T-helper 2 cell treated with Interferon-gamma antibody and Interleukin-4, amounts not matched to agents 100 ng/mL and 5 ng/mL, for 36 hours (primary cell): Measurements from ENCODE around the gene FLNB. TPM values are rescaled to one million over a fixed set of nuclear protein-coding genes. Genes with fewer than 3 reads are reported as not detected.

Experiments used
- intact Hi-C: fragments of 100-400 bp; cut with micrococcal nuclease; formaldehyde crosslinking; loops from one replicate; pipeline ENCODE4 v1.15.1; 2023
- total RNA-seq: library from RNA; stranded (reverse); gene quantifications from 2 replicates; pipeline ENCODE4 v1.2.3, GENCODE V29; 2022

FLNB gene
- total RNA-seq, 1 donor from 2014 or later, result 63.1 TPM

DNA sequence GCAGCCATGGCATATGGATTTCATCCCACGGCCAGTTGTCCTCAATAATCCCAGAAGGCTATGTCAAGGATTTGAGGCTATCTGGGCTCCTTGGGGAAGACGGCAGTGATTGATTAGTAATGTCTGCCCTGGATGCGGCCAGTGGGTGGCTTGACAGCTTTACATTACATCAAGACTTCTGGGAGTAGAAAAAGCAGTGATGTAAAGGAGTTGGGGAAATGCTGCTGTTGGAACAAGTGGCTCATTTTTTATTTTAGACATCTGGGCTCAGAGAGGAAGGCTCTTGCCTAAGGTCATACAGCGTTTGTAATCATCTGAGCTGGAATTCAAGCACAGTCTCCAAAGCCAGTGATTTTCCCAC, 94.1 kb downstream of the FLNB start:
- intact Hi-C loops, result no loop called here

- intact Hi-C loops, result no loop called here
Measured at GRCh38 chr3:58102976-58103451, 94.8 kb downstream of the FLNB start.

- intact Hi-C loops, result no loop called here
Measured at GRCh38 chr3:58104151-58104550, 95.9 kb downstream of the FLNB start.

- intact Hi-C loops, result no loop called here
Measured at GRCh38 chr3:58104712-58105111, 96.5 kb downstream of the FLNB start.

DNA sequence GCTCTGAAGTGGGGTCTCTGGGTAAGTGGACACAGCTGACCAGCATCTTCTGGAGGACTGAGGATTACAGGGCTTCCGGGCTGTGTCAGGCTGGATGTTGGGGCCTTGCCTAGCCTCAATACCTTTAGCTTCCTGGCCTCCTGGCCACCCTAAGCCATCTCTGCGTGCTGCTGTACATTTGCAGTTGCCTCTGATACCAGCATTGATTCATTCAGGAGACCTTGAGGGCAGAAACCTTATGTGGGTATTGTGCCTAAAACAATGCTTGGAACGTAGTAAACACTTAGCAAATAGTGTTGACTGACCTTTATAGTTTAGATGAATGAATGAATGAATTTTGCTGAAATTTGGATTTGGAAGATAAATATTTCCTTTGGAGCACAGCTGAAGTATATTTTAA, 97.0 kb downstream of the FLNB start:
- intact Hi-C loops, result no loop called here

DNA sequence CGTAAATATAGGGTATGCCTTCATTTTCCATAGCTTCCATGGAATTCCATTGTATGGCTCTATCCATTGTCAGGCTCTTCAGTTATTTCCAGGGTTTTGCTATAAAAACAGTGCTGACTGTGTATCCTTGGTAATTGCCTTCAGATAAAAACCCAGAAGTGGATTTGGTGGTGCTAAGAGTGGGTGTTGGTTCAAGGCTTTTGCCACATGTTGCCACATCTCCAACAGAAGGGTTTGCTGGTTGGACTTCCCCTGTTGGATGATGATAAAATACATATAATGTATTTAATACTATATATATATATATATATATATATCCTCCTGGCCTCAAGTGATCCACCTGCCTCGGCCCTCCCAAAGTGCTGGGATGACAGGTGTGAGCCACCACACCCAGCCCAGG, 97.8 kb downstream of the FLNB start:
- intact Hi-C loops, result no loop called here

DNA sequence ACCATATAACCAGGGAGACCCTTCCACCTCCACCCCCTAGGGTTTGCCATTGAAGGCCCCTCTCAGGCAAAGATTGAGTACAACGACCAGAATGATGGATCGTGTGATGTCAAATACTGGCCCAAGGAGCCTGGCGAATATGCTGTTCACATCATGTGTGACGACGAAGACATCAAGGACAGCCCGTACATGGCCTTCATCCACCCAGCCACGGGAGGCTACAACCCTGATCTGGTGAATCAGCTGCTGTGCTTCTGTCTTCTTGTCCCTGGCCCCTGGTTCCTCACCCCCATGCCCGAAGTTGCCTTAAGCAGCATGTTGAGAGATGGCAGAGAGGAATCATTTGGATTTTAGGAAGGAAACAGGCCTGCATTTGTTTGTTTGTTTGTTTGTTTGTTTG, 98.4 kb downstream of the FLNB start:
- intact Hi-C loops, result no loop called here

GRCh38 chr3:58107597-58107996, 99.4 kb downstream of the FLNB start:
- intact Hi-C loops, result no loop called here

DNA sequence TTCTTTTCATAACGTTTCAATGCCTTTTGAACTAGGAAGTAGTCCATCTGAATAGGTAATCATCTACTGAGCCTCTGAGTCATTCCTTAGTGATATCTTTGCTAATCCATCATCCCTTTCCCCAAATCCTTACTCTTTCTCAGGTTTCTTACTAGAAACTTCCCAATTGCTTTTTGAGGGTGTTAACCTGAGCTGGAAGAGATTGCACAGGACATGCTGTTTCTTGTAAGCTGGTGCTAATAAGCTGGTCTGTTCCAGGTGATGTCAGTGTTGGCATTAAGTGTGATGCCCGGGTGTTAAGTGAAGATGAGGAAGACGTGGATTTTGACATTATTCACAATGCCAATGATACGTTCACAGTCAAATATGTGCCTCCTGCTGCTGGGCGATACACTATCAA, 101.5 kb downstream of the FLNB start:
- intact Hi-C loops, result no loop called here

- intact Hi-C loops, result no loop called here
Measured at GRCh38 chr3:58111513-58112184, 103.4 kb downstream of the FLNB start.

- intact Hi-C loops, result no loop called here
Measured at GRCh38 chr3:58112185-58112535, 103.9 kb downstream of the FLNB start.

DNA sequence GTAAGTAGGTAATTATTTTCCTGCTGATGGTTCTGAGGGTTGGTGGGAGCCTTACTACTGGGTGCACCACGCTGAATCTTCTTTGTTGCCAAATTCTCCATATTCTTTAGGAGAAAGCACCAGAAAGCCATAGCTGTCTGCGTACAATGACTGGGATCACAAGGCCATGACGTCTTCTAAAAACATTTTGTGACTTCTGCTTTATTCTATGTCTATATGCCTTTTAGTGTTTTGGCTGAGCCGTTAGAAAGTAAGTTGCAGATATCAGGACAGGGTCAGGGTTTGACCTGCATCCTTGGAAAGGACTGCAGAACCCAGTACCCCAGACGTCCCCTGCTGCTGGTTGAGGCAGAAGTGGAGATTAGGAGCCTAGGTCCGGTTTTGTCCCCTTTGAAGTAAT, 107.0 kb downstream of the FLNB start:
- intact Hi-C loops, result no loop called here

- intact Hi-C loops, result no loop called here
Measured at GRCh38 chr3:58116161-58116955, 108.1 kb downstream of the FLNB start.

DNA sequence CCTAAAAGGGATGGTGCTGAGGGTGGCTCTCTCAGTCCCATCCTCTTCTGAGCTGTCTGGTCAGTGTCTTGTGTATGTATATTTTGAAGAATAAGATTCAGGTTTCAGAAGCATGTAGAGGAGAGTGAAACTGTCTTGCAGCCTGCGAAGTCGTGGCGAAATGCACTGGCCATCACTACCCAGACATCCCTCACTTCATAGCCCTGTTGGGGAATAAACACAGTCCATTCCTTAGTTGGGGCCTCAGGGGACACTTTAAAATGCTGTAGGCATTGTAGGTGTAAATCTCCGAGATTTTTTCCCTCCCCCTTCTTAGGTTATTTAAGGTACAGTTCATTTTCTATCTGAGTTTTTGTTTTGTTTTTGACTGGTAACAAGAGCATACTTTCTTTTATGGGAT, 108.8 kb downstream of the FLNB start:
- intact Hi-C loops, result no loop called here

DNA sequence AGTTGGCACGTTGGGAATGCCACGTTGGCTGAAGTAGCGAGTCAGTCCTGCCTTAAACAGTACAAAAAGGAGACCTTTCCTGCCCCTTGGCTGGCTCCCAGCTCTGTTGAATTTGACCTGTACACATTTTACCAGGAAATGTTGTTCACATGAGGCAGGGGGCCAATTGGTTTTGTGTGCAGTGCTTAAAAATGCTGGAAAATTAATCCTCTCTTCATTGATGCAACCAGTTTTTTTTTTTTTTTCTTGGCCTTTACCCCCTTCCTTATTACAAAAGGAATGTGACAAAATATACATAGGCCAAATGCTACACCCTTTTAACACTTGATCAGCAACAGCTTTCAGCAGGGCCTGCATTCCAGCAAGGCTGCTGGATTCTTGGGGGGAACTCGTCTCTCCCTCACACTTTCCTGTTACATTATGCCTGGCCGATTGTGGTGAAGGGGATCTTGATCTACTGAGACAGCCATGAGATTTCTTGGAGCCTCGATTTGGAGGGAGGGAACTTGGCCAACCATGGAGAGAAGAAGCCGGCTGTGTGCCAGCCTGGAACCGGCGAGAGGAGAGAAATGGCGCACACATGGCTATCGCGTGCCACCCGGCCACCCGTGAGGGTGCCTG, 109.4 kb downstream of the FLNB start:
- intact Hi-C loops, result no loop called here

- intact Hi-C loops, result no loop called here
Measured at GRCh38 chr3:58119186-58119585, 111.0 kb downstream of the FLNB start.

- intact Hi-C loops, result no loop called here
Measured at GRCh38 chr3:58120075-58120812, 112.0 kb downstream of the FLNB start.

DNA sequence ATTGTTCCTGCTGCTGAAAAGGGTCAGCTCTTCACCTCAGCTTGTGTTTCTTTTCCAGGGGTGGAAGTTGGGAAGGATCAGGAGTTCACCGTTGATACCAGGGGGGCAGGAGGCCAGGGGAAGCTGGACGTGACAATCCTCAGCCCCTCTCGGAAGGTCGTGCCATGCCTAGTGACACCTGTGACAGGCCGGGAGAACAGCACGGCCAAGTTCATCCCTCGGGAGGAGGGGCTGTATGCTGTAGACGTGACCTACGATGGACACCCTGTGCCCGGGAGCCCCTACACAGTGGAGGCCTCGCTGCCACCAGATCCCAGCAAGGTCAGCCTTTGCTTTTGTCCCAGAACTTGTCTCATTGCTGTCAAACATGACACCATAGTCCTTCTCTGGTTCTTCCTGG, 113.0 kb downstream of the FLNB start:
- intact Hi-C loops, result no loop called here

DNA sequence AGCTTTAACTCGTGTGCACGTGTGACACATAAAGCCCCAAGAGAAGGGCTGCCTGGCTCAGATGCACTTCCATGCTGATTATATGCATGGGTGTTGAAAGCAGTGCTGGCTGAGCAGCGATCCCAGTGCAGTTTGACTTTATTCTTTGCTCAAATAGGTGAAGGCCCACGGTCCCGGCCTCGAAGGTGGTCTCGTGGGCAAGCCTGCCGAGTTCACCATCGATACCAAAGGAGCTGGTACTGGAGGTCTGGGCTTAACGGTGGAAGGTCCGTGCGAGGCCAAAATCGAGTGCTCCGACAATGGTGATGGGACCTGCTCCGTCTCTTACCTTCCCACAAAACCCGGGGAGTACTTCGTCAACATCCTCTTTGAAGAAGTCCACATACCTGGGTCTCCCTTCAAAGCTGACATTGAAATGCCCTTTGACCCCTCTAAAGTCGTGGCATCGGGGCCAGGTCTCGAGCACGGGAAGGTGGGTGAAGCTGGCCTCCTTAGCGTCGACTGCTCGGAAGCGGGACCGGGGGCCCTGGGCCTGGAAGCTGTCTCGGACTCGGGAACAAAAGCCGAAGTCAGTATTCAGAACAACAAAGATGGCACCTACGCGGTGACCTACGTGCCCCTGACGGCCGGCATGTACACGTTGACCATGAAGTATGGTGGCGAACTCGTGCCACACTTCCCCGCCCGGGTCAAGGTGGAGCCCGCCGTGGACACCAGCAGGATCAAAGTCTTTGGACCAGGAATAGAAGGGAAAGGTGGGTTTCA, 114.9 kb downstream of the FLNB start:
- intact Hi-C loops, result no loop called here

GRCh38 chr3:58124387-58124786, 116.2 kb downstream of the FLNB start:
- intact Hi-C loops, result no loop called here
